ENCODE measurements around the gene PRMT1. TPM values are rescaled to one million over a fixed set of nuclear protein-coding genes. Genes with fewer than 3 reads are reported as not detected.
A peak's percentile ranks its signal among the peaks of the same experiment; 100 is the strongest.

The PRMT1 gene
- total RNA-seq, 1 experiment from 2014 or later: 527 TPM

- TF ChIP-seq ZNF317 (CRISPR knock-in tag; IDR thresholded peaks at IDR 0.05; ENCODE audit: borderline replicate concordance, low read depth) (no peak), NFATC4 (CRISPR knock-in tag; IDR thresholded peaks at IDR 0.05) (no peak), GABPB1 (CRISPR knock-in tag; IDR thresholded peaks at IDR 0.05) (peak; percentile 81), NR1H2 (CRISPR knock-in tag; IDR thresholded peaks at IDR 0.05) (no peak), FOXP1 (CRISPR knock-in tag; IDR thresholded peaks at IDR 0.05; ENCODE audit: borderline replicate concordance) (peak; percentile 71; the same call in 1 of the 2 replicates), PRRX2 (CRISPR knock-in tag; IDR thresholded peaks at IDR 0.05) (no peak), ATF2 (CRISPR knock-in tag; IDR thresholded peaks at IDR 0.05; ENCODE audit: borderline replicate concordance, low read depth) (no peak), ZNF512 (CRISPR knock-in tag; IDR thresholded peaks at IDR 0.05; ENCODE audit: borderline replicate concordance) (no peak), ETV6 (CRISPR knock-in tag; IDR thresholded peaks at IDR 0.05) (0 out of 2 replicates have a peak, but pooled peaks have one; percentile 17), NR3C1 (CRISPR knock-in tag; conservative IDR thresholded peaks at IDR 0.05; ENCODE audit: low read depth) (no peak), KAT7 (CRISPR knock-in tag; IDR thresholded peaks at IDR 0.05; ENCODE audit: borderline replicate concordance) (no peak), CBFB (CRISPR knock-in tag; IDR thresholded peaks at IDR 0.05; ENCODE audit: low read depth) (no peak), MXD4 (CRISPR knock-in tag; IDR thresholded peaks at IDR 0.05; ENCODE audit: borderline replicate concordance) (no peak), SOX15 (CRISPR knock-in tag; IDR thresholded peaks at IDR 0.05) (no peak), ZNF121 (CRISPR knock-in tag; IDR thresholded peaks at IDR 0.05) (no peak), JAZF1 (CRISPR knock-in tag; IDR thresholded peaks at IDR 0.05) (no peak), TP53 (CRISPR knock-in tag; IDR thresholded peaks at IDR 0.05) (no peak), TEAD4 (CRISPR knock-in tag; IDR thresholded peaks at IDR 0.05) (no peak), ESRRA (CRISPR knock-in tag; IDR thresholded peaks at IDR 0.05; ENCODE audit: borderline replicate concordance) (no peak), JUN (CRISPR knock-in tag; IDR thresholded peaks at IDR 0.05) (no peak)
- TF ChIP-seq, protein P1, sequence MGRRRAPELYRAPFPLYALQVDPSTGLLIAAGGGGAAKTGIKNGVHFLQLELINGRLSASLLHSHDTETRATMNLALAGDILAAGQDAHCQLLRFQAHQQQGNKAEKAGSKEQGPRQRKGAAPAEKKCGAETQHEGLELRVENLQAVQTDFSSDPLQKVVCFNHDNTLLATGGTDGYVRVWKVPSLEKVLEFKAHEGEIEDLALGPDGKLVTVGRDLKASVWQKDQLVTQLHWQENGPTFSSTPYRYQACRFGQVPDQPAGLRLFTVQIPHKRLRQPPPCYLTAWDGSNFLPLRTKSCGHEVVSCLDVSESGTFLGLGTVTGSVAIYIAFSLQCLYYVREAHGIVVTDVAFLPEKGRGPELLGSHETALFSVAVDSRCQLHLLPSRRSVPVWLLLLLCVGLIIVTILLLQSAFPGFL (CRISPR knock-in tag; IDR thresholded peaks at IDR 0.05; ENCODE audit: borderline replicate concordance): no peak
- TF ChIP-seq, protein P2, sequence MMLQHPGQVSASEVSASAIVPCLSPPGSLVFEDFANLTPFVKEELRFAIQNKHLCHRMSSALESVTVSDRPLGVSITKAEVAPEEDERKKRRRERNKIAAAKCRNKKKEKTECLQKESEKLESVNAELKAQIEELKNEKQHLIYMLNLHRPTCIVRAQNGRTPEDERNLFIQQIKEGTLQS (CRISPR knock-in tag; conservative IDR thresholded peaks at IDR 0.05): no peak
These were observed 35.2 kb upstream of the PRMT1 start, which contains the start of gene SCAF1 (continued) for GRCh38 chr19:49641688-49642491.

- TF ChIP-seq HMGA2 (CRISPR knock-in tag; IDR thresholded peaks at IDR 0.05) (0 out of 2 replicates have a peak, but pooled peaks have one; percentile 12), CREM (CRISPR knock-in tag; IDR thresholded peaks at IDR 0.05) (no peak)
- Mint-ChIP-seq H3K4me1 (peaks cover 50% of the 10 kb centered on the region), H3K36me3 (peaks cover 14% of the 10 kb centered on the region), H3K27ac (peak overlapping the region; percentile 97), H3K9me3 (no peaks in the 10 kb centered on the region), H3K27me3 (ENCODE audit: low read depth) (peaks cover 17% of the 10 kb centered on the region), H3K4me3 (peak overlapping the region; percentile 99)
- ChIA-PET POLR2A (interaction anchor here (1.0 to 1.6 kb wide), 7 partner anchors 15 to 57 kb away, joined by 3 to 11 read pairs (median 3); partner anchors contain the start of gene PRMT1), CTCF (interaction anchor here (0.6 to 4.7 kb wide), 7 partner anchors 22 to 136 kb away, joined by 3 to 108 read pairs (median 6); partner anchors contain the start of genes BCL2L12, IRF3 and PRMT1)
- DNase-seq (ENCODE audit: low spot score): no peak
- no peak for ATAC-seq
These were observed 34.5 kb upstream of the PRMT1 start for GRCh38 chr19:49642492-49643035.

All from WTC11 (cell line).